Heart left ventricle (tissue), 16 donors: ENCODE measurements around the gene TFDP1. TPM values are rescaled to one million over a fixed set of nuclear protein-coding genes. Genes with fewer than 3 reads are reported as not detected.
A peak's percentile ranks its signal among the peaks of the same experiment; 100 is the strongest.
"Not testable (repeated sequence)": the region's sequence is repeated elsewhere in the genome, so short reads cannot be mapped to it uniquely, and the experiment has no call there.

Source experiments
- ATAC-seq, 4 donors: fragments of 200-7000 bp; cut with Tn5 transposase; one replicate each; pipeline ENCODE4 v1.9.1; 2020 to 2022; ENCODE audit warnings: moderate library complexity in 4 of 4, mild to moderate bottlenecking in 3 of 4, moderate number of reproducible peaks in 1 of 4
- DNase-seq, 5 donors: peaks; one replicate each; pipeline ENCODE4 v3.0.0-alpha.2; 2020
- H3K27ac ChIP-seq, 12 donors: fragments of 200-600 bp; sonication (generic) in 4 of 12; one replicate each; pipeline versions ENCODE4 v1.5.0 to v1.8.0; 2016 to 2022; ENCODE audit warnings: mild to moderate bottlenecking in 2 of 12
- H3K27me3 ChIP-seq, 9 donors: fragments of 200-600 bp; sonication (generic) in 2 of 9; one replicate each; pipeline versions ENCODE4 v1.5.1 to v1.8.0; 2016 to 2022; ENCODE audit warnings: mild to moderate bottlenecking in 3 of 9
- H3K36me3 ChIP-seq, 9 donors: fragments of 200-600 bp; sonication (generic) in 2 of 9; one replicate each; pipeline versions ENCODE4 v1.5.0 to v1.8.0; 2018 to 2022; ENCODE audit warnings: mild to moderate bottlenecking in 2 of 9
- H3K4me1 ChIP-seq, 12 donors: fragments of 200-600 bp; sonication (generic) in 4 of 12; one replicate each; pipeline versions ENCODE4 v1.5.0 to v1.8.0; 2016 to 2022; ENCODE audit warnings: mild to moderate bottlenecking in 3 of 12
- H3K4me3 ChIP-seq, 12 donors: fragments of 200-600 bp; sonication (generic) in 4 of 12; one replicate each; pipeline versions ENCODE4 v1.5.0 to v1.8.0; 2017 to 2022; ENCODE audit warnings: mild to moderate bottlenecking in 9 of 12, moderate library complexity in 4 of 12
- H3K9me3 ChIP-seq, 12 donors: fragments of 200-600 bp; sonication (generic) in 4 of 12; one replicate each; pipeline versions ENCODE4 v1.5.0 to v1.8.0; 2016 to 2022; ENCODE audit warnings: mild to moderate bottlenecking in 1 of 12
- POLR2A ChIP-seq, 2 donors: fragments of 450-650 bp; IDR thresholded peaks; one replicate each; pipeline ENCODE4 v1.6.1; 2017; ENCODE audit warnings: antibody characterized with exemption in 2 of 2, mild to moderate bottlenecking in 2 of 2, moderate library complexity in 2 of 2
- WGBS, 4 donors: extraction: QIAGEN DNeasy Blood & Tissue Kit in 2 of 4; methylation state at CpG; one replicate each; pipeline versions ENCODE4 v1.1.5 to v1.1.7; 2013 to 2018; 5-methylcytosine and 5-hydroxymethylcytosine counted together
- intact Hi-C, 10 donors: fragments of 100-400 bp; cut with DNase I; formaldehyde crosslinking; loops; one replicate each; pipeline versions ENCODE4 v1.11.1 to v1.14.2; 2022
- polyA plus RNA-seq, 2 donors: library from polyadenylated mRNA; stranded (reverse); fragments of 200-250 nt; gene quantifications; one replicate each; pipeline ENCODE4 v1.2.3, GENCODE V29; 2013
- total RNA-seq, 9 donors: library from RNA; depleted of rRNA in 2 of 9; stranded (reverse); fragments of >200 nt in 2 of 9; fragmentation: NEBNext Ultra II Directional in 3 of 9; extraction: Animal tissue kit (Norgen Biotek cat#: 25700) in 3 of 9; gene quantifications; one replicate each; pipeline versions ENCODE4 v1.1.0 to v1.2.4, GENCODE V29; 2016 to 2023
- TF ChIP-seq, protein P1 (sequence below), 12 donors: fragments of 200-600 bp; sonication (generic) in 4 of 12; IDR thresholded peaks; one replicate each; pipeline versions ENCODE4 v1.5.0 to v1.8.0; 2018 to 2022; ENCODE audit warnings: antibody characterized with exemption in 12 of 12, mild to moderate bottlenecking in 5 of 12
- donor health status: ischemic (EF 13 %, LVEDD 7.1; RV severe dilation, severe dysfunction).
- donor health status: healthy with polysubstance abuse.
- donor health status: DM: no; HTN: yes; CAD: no.
- donor health status: DM: no; HTN: no; CAD: no.
- donor health status: ischemic (EF 25% LVEDD 6.9; RV normal size, moderate dysfunction).
- donor health status: ischemic (EF 25% LVEDD 5.7; RV mildly dilated, moderate dysfunction).
- donor health status: healthy.
- donor health status: DM: yes; HTN: yes; CAD: no.
- donor health status: ischemic (EF 35%, LVEDD 5.7; RV mildly dilated, moderate dysfunction).
- donor health status: nonischemic (EF 11% LVEDD 7.7; RV severe dilation, severe dysfunction).
- donor health status: DM: yes; HTN: yes; CAD: no.
- donor health status: PGD.
- donor health status: ischemic (EF 29% LVEDD 5.4; RV normal size, mild dysfunction).
- donor health status: nonischemic (EF 23%, LVEDD 6.1; RV moderate dilation, normal function).

TFDP1 gene
- total and polyA plus RNA-seq, 11 donors, result 19.7 to 50.3 (median 44.3) TPM

DNA sequence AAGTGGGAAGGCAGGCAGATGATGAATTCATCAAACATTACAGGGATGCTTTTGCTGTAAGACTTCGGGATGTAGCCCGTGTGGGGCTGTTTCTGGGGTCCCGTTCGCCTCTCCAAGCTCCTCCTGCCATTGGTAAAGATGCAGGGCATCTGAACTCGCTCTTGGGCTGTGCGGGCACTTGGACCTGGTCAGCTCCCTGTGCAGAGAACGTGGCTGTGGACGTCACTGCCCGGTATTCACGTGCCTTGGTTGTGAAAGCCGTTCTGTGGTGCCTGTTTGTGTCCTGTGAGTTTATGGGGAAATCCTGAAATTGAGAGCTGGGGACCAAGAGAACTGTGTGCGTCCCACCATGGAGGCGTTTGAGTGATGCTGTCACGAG is 5.4 kb downstream of the TFDP1 start:
- TF ChIP-seq, protein P1, sequence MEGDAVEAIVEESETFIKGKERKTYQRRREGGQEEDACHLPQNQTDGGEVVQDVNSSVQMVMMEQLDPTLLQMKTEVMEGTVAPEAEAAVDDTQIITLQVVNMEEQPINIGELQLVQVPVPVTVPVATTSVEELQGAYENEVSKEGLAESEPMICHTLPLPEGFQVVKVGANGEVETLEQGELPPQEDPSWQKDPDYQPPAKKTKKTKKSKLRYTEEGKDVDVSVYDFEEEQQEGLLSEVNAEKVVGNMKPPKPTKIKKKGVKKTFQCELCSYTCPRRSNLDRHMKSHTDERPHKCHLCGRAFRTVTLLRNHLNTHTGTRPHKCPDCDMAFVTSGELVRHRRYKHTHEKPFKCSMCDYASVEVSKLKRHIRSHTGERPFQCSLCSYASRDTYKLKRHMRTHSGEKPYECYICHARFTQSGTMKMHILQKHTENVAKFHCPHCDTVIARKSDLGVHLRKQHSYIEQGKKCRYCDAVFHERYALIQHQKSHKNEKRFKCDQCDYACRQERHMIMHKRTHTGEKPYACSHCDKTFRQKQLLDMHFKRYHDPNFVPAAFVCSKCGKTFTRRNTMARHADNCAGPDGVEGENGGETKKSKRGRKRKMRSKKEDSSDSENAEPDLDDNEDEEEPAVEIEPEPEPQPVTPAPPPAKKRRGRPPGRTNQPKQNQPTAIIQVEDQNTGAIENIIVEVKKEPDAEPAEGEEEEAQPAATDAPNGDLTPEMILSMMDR (IDR thresholded peaks at IDR 0.05), result no peak
- no peak for TF ChIP-seq POLR2A (IDR thresholded peaks at IDR 0.05)
- Histone ChIP-seq H3K9me3 (no peaks in the 10 kb centered on the region), H3K4me3 (no peak overlapping the region), H3K27ac (peak overlapping the region in 2 of 12 donors; percentile 45 to 59), H3K36me3 (peaks cover 0 to 27% (median 4%) of the 10 kb centered on the region in 9 donors), H3K27me3 (no peaks in the 10 kb centered on the region), H3K4me1 (peaks cover 0 to 29% (median 8%) of the 10 kb centered on the region in 12 donors)
- peak; percentile 7 to 36 (median 20) for ATAC-seq
- peak in 1 of 5 donors; percentile 39 for DNase-seq
- intact Hi-C loops, result no loop called here
- WGBS, 4 donors, result 70 to 89% (median 85%) methylated on average over 9 to 14 of the region's 14 CpGs

GRCh38 chr13:113591750-113592149 is 7.2 kb downstream of the TFDP1 start:
- 93 to 96% (median 94%) methylated on average over 11 of the region's 11 CpGs for WGBS, 4 donors

DNA sequence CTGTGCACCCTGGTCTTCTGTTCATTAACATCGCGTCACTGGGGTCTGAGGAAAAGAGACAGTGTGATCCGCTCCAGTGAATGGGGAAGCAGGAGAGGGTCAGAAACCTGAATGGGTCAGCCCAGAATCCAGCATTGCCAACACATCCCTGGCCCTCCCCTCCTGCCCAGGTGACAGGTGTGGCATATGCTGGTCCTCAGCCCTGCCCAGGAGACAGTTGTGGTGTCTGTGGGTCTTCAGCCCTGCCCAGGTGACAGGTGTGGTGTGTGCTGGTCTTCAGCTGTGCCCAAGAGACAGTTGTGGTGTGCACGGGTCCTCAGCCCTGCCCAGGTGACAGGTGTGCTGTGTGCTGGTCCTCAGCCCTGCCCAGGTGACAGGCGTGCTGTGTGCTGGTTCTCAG is 8.0 kb downstream of the TFDP1 start:
- no peaks in the 10 kb centered on the region for H3K9me3 ChIP-seq
- no peak for ATAC-seq
- intact Hi-C loops, result no loop called here
- DNase-seq, result peak in 1 of 5 donors; percentile 27
- peaks cover 0 to 14% (median 1%) of the 10 kb centered on the region in 12 donors for H3K4me1 ChIP-seq
- WGBS, 4 donors, result 96 to 99% (median 97%) methylated on average over 5 of the region's 5 CpGs
- H3K4me3 ChIP-seq, result no peak overlapping the region
- H3K36me3 ChIP-seq, result peaks cover 0 to 34% (median under 1%) of the 10 kb centered on the region in 9 donors
- no peak for TF ChIP-seq POLR2A (IDR thresholded peaks at IDR 0.05)
- TF ChIP-seq, protein P1 (IDR thresholded peaks at IDR 0.05), result no peak
- no peak overlapping the region for H3K27ac ChIP-seq
- no peaks in the 10 kb centered on the region for H3K27me3 ChIP-seq

More at GRCh38 chr13:113591750-113592149, 7.2 kb downstream of the TFDP1 start:
- peaks cover 0 to 34% (median under 1%) of the 10 kb centered on the region in 9 donors for H3K36me3 ChIP-seq
- TF ChIP-seq, protein P1 (IDR thresholded peaks at IDR 0.05), result no peak
- no peak for TF ChIP-seq POLR2A (IDR thresholded peaks at IDR 0.05)
- DNase-seq (peak in 1 of 5 donors; percentile 25), ATAC-seq (no peak)
- H3K9me3 ChIP-seq, result no peaks in the 10 kb centered on the region
- intact Hi-C loops, result no loop called here
- no peak overlapping the region for H3K4me3 ChIP-seq
- no peaks in the 10 kb centered on the region for H3K27me3 ChIP-seq
- peaks cover 0 to 14% (median 3%) of the 10 kb centered on the region in 12 donors for H3K4me1 ChIP-seq
- H3K27ac ChIP-seq, result no peak overlapping the region

DNA sequence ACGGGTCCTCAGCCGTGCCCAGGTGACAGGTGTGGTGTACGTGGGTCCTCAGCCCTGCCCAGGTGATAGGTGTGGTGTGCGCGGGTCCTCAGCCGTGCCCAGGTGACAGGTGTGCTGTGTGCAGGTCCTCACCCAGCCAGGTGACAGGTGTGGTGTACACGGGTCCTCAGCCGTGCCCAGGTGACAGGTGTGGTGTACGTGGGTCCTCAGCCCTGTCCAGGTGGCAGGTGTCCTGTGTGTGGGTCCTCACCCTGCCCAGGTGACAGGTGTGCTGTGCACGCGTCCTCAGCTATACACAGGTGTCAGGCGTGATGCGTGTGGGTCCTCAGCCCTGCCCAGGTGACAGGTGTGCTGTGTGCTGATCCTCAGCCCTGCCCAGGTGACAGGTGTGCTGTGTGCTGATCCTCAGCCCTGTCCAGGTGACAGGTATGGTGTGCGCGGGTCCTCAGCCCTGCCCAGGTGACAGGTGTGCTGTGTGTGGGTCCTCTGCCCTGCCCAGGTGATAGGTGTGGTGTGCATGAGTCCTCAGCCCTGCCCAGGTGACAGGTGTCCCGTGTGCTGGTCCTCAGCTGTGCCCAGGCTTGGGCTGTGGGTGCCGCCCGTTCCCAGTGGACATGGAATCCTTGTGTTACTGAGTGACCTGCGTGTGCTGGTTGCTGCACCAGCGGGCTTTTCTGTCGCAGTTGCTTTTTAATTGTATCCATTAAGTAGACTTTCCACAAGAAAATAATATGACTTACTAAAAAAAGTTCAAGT is 9.7 kb downstream of the TFDP1 start:
- H3K9me3 ChIP-seq, H3K27me3 ChIP-seq, intact Hi-C loops, ATAC-seq, H3K4me3 ChIP-seq, H3K27ac ChIP-seq: not testable (repeated sequence)
- Histone ChIP-seq H3K4me1 (peaks cover 0 to 14% (median under 1%) of the 10 kb centered on the region in 12 donors), H3K36me3 (peaks cover 0 to 44% (median 2%) of the 10 kb centered on the region in 9 donors)
- peak in 1 of 5 donors; percentile 29 for DNase-seq
- WGBS, 4 donors, result 93 to 96% (median 95%) methylated on average over 10 to 21 of the region's 21 CpGs
